K562 (cell line): ENCODE data around the gene HSPB6. TPM values are rescaled to one million over a fixed set of nuclear protein-coding genes. Genes with fewer than 3 reads are reported as not detected.

Source experiments
- BRF1 ChIP-seq: IDR thresholded peaks from 3 replicates; pipeline ENCODE4 v1.6.1; 2011; ENCODE audit warnings: borderline replicate concordance, mild to moderate bottlenecking; ENCODE audit not compliant: insufficient read length; ENCODE audit errors: extremely low read depth
- EP400 ChIP-seq: fragments of 450-650 bp; IDR thresholded peaks from 2 replicates; pipeline ENCODE4 v1.6.1; 2017; ENCODE audit warnings: antibody characterized with exemption, mild to moderate bottlenecking, moderate library complexity
- FUS ChIP-seq: fragments of 200-400 bp; formaldehyde crosslinking; optimal IDR thresholded peaks from 2 replicates; pipeline ENCODE3; 2017; ENCODE audit warnings: low read depth, low read length
- NFXL1 ChIP-seq: fragments of 450-650 bp; formaldehyde crosslinking; IDR thresholded peaks from 2 replicates; pipeline ENCODE4 v1.4.0; 2021; ENCODE audit warnings: mild to moderate bottlenecking
- PRMT5 ChIP-seq: sonication (generic); formaldehyde crosslinking; IDR thresholded peaks from 2 replicates; pipeline ENCODE4 v1.5.0; 2020; ENCODE audit warnings: missing genetic modification reagents
- SOX6 ChIP-seq: fragments of 450-650 bp; IDR thresholded peaks from 2 replicates; pipeline ENCODE4 v1.6.1; 2014; ENCODE audit warnings: mild to moderate bottlenecking
- WHSC1 ChIP-seq: IDR thresholded peaks from one replicate; pipeline ENCODE4 v1.6.1; 2012; ENCODE audit warnings: low read length, control low read depth, inconsistent platforms
- polyA plus RNA-seq, 8 experiments: library from polyadenylated mRNA; depleted of rRNA in 4 of 8; stranded (reverse) in 5 of 8; unstranded in 3 of 8; fragments of >200 nt; fragmentation: Nextera tagmentation in 2 of 8; fragmentation: Illumina TruSeq in 1 of 8; extraction: Ambion mirVana in 2 of 8; extraction: Trizol in 1 of 8; gene quantifications; 2 replicates each; pipeline versions ENCODE4 v1.2.1 to v1.2.3, GENCODE V29; 2011 to 2014; ENCODE audit warnings: inconsistent platforms in 1 of 8, missing spikeins in 1 of 8
- total RNA-seq, 7 experiments: library from RNA; depleted of rRNA in 6 of 7; stranded (reverse); fragments of >200 nt in 6 of 7; fragmentation: Illumina TruSeq in 2 of 7; extraction: Trizol in 2 of 7; gene quantifications; 2 replicates each; pipeline versions ENCODE4 v1.2.1 to v1.2.3, GENCODE V29; 2011 to 2021; ENCODE audit warnings: low replicate concordance in 1 of 7
- TF ChIP-seq, protein P1 (sequence below): IDR thresholded peaks from 3 replicates; pipeline ENCODE4 v1.6.1; 2011; ENCODE audit warnings: borderline replicate concordance, mild to moderate bottlenecking, moderate library complexity; ENCODE audit not compliant: insufficient read length; ENCODE audit errors: extremely low read depth
- TF ChIP-seq, protein P2 (sequence below): sonication (generic); formaldehyde crosslinking; IDR thresholded peaks from 2 replicates; pipeline ENCODE4 v1.8.1; 2023; ENCODE audit warnings: missing genetic modification reagents, mild to moderate bottlenecking, borderline replicate concordance

The HSPB6 gene
- total and polyA plus RNA-seq, 9 of the 15 experiments (the other 6 are each of a cell fraction or from before 2014, with no cell fraction given), result 0.55 TPM; not detected in 8

DNA sequence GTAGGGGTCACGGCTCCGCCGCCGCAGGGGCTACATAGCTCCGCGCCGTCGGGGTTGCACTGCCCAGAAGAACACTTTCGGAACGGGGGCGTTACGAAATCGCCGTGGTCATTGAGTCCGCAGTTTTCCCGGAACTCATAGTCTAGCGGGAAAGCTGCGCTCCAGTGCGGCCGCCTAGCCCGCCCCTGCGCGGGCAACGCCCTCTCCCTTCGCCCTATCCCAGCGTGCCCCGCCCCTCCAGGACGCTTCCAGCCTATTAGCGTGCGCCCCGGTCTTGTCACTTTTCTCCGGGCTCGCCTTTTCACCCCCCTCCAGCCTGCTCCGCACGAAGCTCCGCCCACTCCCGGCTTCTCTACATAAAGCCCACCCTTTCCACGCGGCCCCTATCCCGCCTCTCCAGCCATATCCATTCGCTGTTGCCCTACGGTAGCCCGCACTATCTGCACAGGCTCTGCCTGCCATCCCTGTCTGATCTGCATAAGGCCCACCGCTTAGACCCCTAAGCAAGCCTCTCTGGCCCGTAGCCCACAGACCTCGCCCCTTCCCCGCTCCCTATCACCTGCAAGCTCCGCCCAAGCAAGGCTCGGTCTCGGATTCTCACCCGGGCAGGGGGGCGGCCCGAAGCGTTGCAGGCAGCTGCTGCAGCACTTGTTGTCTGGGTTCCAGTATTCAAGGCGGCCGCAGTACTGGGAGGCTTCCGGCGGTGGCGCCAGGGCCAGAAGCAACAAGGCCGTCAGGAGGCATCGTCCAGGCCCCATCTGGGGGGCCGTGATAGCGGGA, 16.2 kb downstream of the HSPB6 start (continued):
- TF ChIP-seq, protein P1, sequence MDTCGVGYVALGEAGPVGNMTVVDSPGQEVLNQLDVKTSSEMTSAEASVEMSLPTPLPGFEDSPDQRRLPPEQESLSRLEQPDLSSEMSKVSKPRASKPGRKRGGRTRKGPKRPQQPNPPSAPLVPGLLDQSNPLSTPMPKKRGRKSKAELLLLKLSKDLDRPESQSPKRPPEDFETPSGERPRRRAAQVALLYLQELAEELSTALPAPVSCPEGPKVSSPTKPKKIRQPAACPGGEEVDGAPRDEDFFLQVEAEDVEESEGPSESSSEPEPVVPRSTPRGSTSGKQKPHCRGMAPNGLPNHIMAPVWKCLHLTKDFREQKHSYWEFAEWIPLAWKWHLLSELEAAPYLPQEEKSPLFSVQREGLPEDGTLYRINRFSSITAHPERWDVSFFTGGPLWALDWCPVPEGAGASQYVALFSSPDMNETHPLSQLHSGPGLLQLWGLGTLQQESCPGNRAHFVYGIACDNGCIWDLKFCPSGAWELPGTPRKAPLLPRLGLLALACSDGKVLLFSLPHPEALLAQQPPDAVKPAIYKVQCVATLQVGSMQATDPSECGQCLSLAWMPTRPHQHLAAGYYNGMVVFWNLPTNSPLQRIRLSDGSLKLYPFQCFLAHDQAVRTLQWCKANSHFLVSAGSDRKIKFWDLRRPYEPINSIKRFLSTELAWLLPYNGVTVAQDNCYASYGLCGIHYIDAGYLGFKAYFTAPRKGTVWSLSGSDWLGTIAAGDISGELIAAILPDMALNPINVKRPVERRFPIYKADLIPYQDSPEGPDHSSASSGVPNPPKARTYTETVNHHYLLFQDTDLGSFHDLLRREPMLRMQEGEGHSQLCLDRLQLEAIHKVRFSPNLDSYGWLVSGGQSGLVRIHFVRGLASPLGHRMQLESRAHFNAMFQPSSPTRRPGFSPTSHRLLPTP, result no peak
- TF ChIP-seq WHSC1 (no peak), BRF1 (no peak), PRMT5 (no peak), FUS (no peak), EP400 (peak; percentile 81), NFXL1 (CRISPR knock-in tag) (no peak), SOX6 (peak; percentile 41; the same call in 1 of the 2 replicates)
- TF ChIP-seq, protein P2, sequence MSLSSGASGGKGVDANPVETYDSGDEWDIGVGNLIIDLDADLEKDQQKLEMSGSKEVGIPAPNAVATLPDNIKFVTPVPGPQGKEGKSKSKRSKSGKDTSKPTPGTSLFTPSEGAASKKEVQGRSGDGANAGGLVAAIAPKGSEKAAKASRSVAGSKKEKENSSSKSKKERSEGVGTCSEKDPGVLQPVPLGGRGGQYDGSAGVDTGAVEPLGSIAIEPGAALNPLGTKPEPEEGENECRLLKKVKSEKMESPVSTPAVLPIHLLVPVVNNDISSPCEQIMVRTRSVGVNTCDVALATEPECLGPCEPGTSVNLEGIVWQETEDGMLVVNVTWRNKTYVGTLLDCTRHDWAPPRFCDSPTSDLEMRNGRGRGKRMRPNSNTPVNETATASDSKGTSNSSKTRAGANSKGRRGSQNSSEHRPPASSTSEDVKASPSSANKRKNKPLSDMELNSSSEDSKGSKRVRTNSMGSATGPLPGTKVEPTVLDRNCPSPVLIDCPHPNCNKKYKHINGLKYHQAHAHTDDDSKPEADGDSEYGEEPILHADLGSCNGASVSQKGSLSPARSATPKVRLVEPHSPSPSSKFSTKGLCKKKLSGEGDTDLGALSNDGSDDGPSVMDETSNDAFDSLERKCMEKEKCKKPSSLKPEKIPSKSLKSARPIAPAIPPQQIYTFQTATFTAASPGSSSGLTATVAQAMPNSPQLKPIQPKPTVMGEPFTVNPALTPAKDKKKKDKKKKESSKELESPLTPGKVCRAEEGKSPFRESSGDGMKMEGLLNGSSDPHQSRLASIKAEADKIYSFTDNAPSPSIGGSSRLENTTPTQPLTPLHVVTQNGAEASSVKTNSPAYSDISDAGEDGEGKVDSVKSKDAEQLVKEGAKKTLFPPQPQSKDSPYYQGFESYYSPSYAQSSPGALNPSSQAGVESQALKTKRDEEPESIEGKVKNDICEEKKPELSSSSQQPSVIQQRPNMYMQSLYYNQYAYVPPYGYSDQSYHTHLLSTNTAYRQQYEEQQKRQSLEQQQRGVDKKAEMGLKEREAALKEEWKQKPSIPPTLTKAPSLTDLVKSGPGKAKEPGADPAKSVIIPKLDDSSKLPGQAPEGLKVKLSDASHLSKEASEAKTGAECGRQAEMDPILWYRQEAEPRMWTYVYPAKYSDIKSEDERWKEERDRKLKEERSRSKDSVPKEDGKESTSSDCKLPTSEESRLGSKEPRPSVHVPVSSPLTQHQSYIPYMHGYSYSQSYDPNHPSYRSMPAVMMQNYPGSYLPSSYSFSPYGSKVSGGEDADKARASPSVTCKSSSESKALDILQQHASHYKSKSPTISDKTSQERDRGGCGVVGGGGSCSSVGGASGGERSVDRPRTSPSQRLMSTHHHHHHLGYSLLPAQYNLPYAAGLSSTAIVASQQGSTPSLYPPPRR (CRISPR knock-in tag), result no peak
